Measurements from ENCODE around the gene FAM136A.
"Not testable (repeated sequence)": the region's sequence is repeated elsewhere in the genome, so short reads cannot be mapped to it uniquely, and the experiment has no call there.

FAM136A gene

GRCh38 chr2:70283500-70284191 lies 18.2 kb downstream of the FAM136A start:
- H3K9me3 ChIP-seq: no peaks in the 10 kb centered on the region
- intact Hi-C loops (cut with DNase I; ENCODE audit: low total_unique reads): no loop called here
- no peaks in the 10 kb centered on the region for H3K27me3 ChIP-seq
- TF ChIP-seq CTCF (IDR thresholded peaks at IDR 0.05): no peak
- DNase-seq: no peak
- H3K4me1 ChIP-seq: peaks cover 0 to 4% (median 0%) of the 10 kb centered on the region in 4 donors
- H3K27ac ChIP-seq: no peak overlapping the region
- peaks cover 82 to 90% (median 87%) of the 10 kb centered on the region in 3 donors for H3K36me3 ChIP-seq
- no peak overlapping the region for H3K4me3 ChIP-seq

GRCh38 chr2:70282439-70282838 lies 19.4 kb downstream of the FAM136A start:
- no peak for TF ChIP-seq CTCF (IDR thresholded peaks at IDR 0.05)
- Histone ChIP-seq H3K4me3 (no peak overlapping the region), H3K27ac (no peak overlapping the region), H3K9me3 (no peaks in the 10 kb centered on the region), H3K27me3 (no peaks in the 10 kb centered on the region), H3K4me1 (peaks cover 0 to 4% (median 0%) of the 10 kb centered on the region in 4 donors), H3K36me3 (peaks cover 80 to 89% (median 88%) of the 10 kb centered on the region in 3 donors)
- intact Hi-C loops (cut with DNase I; ENCODE audit: low total_unique reads): no loop called here
- DNase-seq: no peak

- no peak for TF ChIP-seq CTCF (IDR thresholded peaks at IDR 0.05)
- Histone ChIP-seq H3K36me3 (peaks cover 79 to 89% (median 88%) of the 10 kb centered on the region in 3 donors), H3K9me3 (no peaks in the 10 kb centered on the region), H3K4me3 (no peak overlapping the region), H3K4me1 (peaks cover 0 to 4% (median 0%) of the 10 kb centered on the region in 4 donors), H3K27ac (no peak overlapping the region), H3K27me3 (no peaks in the 10 kb centered on the region)
- intact Hi-C loops (cut with DNase I; ENCODE audit: low total_unique reads): no loop called here
- DNase-seq: no peak
Observed at GRCh38 chr2:70280242-70280798, 21.5 kb downstream of the FAM136A start.

- DNase-seq: no peak
- Histone ChIP-seq H3K4me1 (no peaks in the 10 kb centered on the region), H3K36me3 (peaks cover 24 to 42% (median 41%) of the 10 kb centered on the region in 3 donors), H3K27me3 (no peaks in the 10 kb centered on the region), H3K27ac (no peak overlapping the region), H3K4me3 (no peak overlapping the region), H3K9me3 (no peaks in the 10 kb centered on the region)
- no peak for TF ChIP-seq CTCF (IDR thresholded peaks at IDR 0.05)
- intact Hi-C loops (cut with DNase I; ENCODE audit: low total_unique reads): no loop called here
Observed at GRCh38 chr2:70270323-70270722, 31.5 kb downstream of the FAM136A start.

GRCh38 chr2:70269422-70270302 lies 32.2 kb downstream of the FAM136A start:
- H3K27me3 ChIP-seq; H3K4me1 ChIP-seq; H3K9me3 ChIP-seq; intact Hi-C loops (cut with DNase I; ENCODE audit: low total_unique reads); H3K4me3 ChIP-seq; DNase-seq; H3K27ac ChIP-seq: not testable (repeated sequence)
- peaks cover 24 to 41% (median 40%) of the 10 kb centered on the region in 3 donors for H3K36me3 ChIP-seq

GRCh38 chr2:70266925-70267324 lies 34.9 kb downstream of the FAM136A start:
- intact Hi-C loops (cut with DNase I; ENCODE audit: low total_unique reads); H3K4me3 ChIP-seq; H3K9me3 ChIP-seq; H3K27me3 ChIP-seq; DNase-seq; H3K27ac ChIP-seq: not testable (repeated sequence)
- Histone ChIP-seq H3K4me1 (peaks cover 0 to 10% (median 5%) of the 10 kb centered on the region in 4 donors), H3K36me3 (peaks cover 42 to 61% (median 58%) of the 10 kb centered on the region in 3 donors)
